GM06990 (cell line): ENCODE results near the gene JAZF1.

ENCODE experiments used
- DNase-seq: peaks from one replicate; pipeline ENCODE4 v3.0.0-alpha.2; 2011; ENCODE audit not compliant: insufficient read length; ENCODE audit errors: extremely low read depth
- H3K27me3 ChIP-seq: replicated peaks from 2 replicates; pipeline ENCODE4 v1.6.0; 2011; ENCODE audit warnings: low read length; ENCODE audit not compliant: control insufficient read depth, insufficient read depth
- H3K36me3 ChIP-seq: 2 replicates; pipeline ENCODE4 v1.5.1; 2011; ENCODE audit warnings: low read length; ENCODE audit not compliant: control insufficient read depth, insufficient read depth
- H3K4me3 ChIP-seq: replicated peaks from 2 replicates; pipeline ENCODE4 v1.5.1; 2011; ENCODE audit warnings: low read depth, mild to moderate bottlenecking, control low read depth, low read length
- TF ChIP-seq, protein P1 (sequence below): IDR thresholded peaks from 2 replicates; pipeline ENCODE4 v1.5.1; 2011; ENCODE audit warnings: low read length, control low read depth, mild to moderate bottlenecking, inconsistent platforms; ENCODE audit not compliant: insufficient read depth, poor library complexity, severe bottlenecking

The JAZF1 gene

DNA sequence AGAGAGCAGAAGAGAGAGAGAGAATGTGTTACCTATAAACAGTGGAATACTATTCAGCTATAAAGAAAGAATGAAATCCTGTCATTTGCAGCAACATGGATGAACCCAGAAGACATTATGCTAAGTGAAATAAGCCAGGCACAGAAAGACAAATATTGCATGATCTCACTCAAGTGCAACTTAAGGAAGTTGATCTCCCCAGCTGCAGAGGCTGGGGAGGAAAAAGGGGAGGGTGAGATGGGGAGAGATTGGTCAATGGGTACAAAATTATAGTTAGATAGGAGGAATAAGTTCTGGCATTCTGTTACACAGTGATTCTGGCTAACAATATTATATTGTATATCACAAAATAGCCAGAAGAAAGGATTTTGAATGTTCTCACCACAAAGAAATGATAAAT, 11.2 kb upstream of the JAZF1 start:
- H3K4me3 ChIP-seq = no peak overlapping the region
- DNase-seq = no peak
- H3K36me3 ChIP-seq = no peaks in the 10 kb centered on the region
- TF ChIP-seq, protein P1, sequence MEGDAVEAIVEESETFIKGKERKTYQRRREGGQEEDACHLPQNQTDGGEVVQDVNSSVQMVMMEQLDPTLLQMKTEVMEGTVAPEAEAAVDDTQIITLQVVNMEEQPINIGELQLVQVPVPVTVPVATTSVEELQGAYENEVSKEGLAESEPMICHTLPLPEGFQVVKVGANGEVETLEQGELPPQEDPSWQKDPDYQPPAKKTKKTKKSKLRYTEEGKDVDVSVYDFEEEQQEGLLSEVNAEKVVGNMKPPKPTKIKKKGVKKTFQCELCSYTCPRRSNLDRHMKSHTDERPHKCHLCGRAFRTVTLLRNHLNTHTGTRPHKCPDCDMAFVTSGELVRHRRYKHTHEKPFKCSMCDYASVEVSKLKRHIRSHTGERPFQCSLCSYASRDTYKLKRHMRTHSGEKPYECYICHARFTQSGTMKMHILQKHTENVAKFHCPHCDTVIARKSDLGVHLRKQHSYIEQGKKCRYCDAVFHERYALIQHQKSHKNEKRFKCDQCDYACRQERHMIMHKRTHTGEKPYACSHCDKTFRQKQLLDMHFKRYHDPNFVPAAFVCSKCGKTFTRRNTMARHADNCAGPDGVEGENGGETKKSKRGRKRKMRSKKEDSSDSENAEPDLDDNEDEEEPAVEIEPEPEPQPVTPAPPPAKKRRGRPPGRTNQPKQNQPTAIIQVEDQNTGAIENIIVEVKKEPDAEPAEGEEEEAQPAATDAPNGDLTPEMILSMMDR = no peak
- no peaks in the 10 kb centered on the region; the same call in 1 of the 2 replicates for H3K27me3 ChIP-seq

GRCh38 chr7:28191184-28191583, 10.6 kb upstream of the JAZF1 start:
- Histone ChIP-seq H3K27me3 (no peaks in the 10 kb centered on the region; the same call in 1 of the 2 replicates), H3K36me3 (no peaks in the 10 kb centered on the region), H3K4me3 (no peak overlapping the region)
- no peak for DNase-seq
- TF ChIP-seq, protein P1 = no peak

- DNase-seq = no peak
Observed at GRCh38 chr7:28190077-28190710, 9.6 kb upstream of the JAZF1 start.

DNA sequence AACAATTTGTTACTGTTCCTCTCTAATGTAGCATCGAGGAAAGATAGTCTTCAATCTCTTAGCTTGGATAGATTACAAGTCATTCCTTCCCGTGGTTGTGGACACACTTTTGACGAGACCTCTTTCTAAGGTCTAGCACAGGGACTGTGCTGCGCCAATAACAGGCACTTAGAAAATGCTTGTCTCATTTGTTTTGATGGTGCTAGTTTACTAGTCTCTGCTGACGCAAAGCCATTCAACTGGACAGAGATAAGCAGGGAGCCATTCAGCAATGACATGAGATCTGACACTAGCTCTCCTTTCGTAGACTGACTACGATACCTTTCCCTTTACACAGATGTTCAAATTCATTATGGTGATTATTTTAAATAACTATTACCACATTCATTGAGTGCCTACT, 6.4 kb upstream of the JAZF1 start:
- no peak overlapping the region for H3K4me3 ChIP-seq
- no peaks in the 10 kb centered on the region for H3K36me3 ChIP-seq
- TF ChIP-seq, protein P1 = no peak
- no peaks in the 10 kb centered on the region; the same call in 1 of the 2 replicates for H3K27me3 ChIP-seq
- no peak for DNase-seq

More at GRCh38 chr7:28190077-28190710, 9.6 kb upstream of the JAZF1 start:
- H3K36me3 ChIP-seq = no peaks in the 10 kb centered on the region
- no peak overlapping the region for H3K4me3 ChIP-seq
- TF ChIP-seq, protein P1 = no peak
- no peaks in the 10 kb centered on the region for H3K27me3 ChIP-seq

DNA sequence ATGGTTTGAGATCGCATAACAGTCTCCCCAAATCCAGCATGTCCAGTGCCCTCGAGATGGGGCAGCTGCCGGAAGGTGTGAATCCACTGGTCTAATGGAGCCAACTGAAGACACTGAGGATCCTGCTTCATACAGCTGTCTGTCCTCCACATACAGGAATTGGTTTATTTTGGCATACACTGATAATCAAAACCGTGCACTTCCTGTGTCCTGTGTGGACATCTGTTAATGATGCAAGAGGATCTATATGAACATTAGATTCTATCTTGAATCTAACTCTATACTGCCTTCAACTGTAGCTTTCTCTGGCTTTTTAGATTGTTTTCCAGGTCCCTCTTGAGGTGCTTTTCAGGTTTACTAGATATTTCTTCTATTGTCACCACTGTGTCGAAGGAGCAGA, 3.0 kb upstream of the JAZF1 start:
- TF ChIP-seq, protein P1 = no peak
- DNase-seq = no peak
- H3K27me3 ChIP-seq = peaks cover 2% of the 10 kb centered on the region
- H3K4me3 ChIP-seq = no peak overlapping the region
- no peaks in the 10 kb centered on the region for H3K36me3 ChIP-seq

DNA sequence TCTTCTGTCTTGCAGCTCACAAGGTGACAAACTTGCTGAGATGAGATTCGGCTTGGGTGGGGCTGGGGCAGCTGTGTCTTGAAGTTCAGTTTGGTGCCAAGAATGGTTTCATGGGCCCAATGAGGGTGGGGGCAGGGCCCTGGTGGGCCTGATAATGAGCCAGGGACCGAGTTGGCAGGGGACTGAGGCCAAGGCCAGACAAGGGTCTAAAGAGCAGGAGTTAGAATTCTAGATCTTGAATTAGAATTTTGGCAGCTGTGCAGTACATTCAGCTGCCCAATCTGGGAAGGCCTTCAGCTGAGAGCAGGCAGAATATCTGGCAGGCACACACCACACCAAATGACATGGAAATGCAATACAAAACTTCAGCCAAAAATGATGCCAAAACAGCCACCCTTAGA, 1.5 kb upstream of the JAZF1 start:
- H3K4me3 ChIP-seq = no peak overlapping the region
- TF ChIP-seq, protein P1 = no peak

More for the DNA sequence above, 1.5 kb upstream of the JAZF1 start:
- Histone ChIP-seq H3K27me3 (peaks cover 2% of the 10 kb centered on the region), H3K36me3 (no peaks in the 10 kb centered on the region)
- DNase-seq = no peak
